Loucy (cell line): ENCODE results near the gene MTR.

Experiments
- H2AFZ ChIP-seq: fragments of 200-600 bp; sonication (generic); 2 replicates; pipeline ENCODE4 v1.6.0; 2016; ENCODE audit warnings: antibody characterized with exemption, mild to moderate bottlenecking, low read length, moderate library complexity
- H3F3A ChIP-seq: fragments of 200-600 bp; 2 replicates; pipeline ENCODE4 v1.6.0; 2016; ENCODE audit warnings: antibody characterized with exemption, low read depth, mild to moderate bottlenecking
- H3K27me3 ChIP-seq: fragments of 200-600 bp; sonication (generic); 2 replicates; pipeline ENCODE4 v1.6.1; 2014; ENCODE audit warnings: low read length, mild to moderate bottlenecking; ENCODE audit not compliant: insufficient read depth, poor library complexity, severe bottlenecking
- H3K36me3 ChIP-seq: fragments of 200-600 bp; sonication (generic); 2 replicates; pipeline ENCODE4 v1.6.1; 2016; ENCODE audit warnings: low read length; ENCODE audit not compliant: insufficient read depth
- H3K4me1 ChIP-seq: fragments of 200-600 bp; sonication (generic); 2 replicates; pipeline ENCODE4 v1.5.1; 2014; ENCODE audit warnings: low read length, mild to moderate bottlenecking; ENCODE audit not compliant: insufficient read depth, poor library complexity, severe bottlenecking
- H3K4me2 ChIP-seq: fragments of 200-600 bp; sonication (generic); 2 replicates; pipeline ENCODE4 v1.6.0; 2014; ENCODE audit warnings: antibody characterized with exemption, low read length, low read depth, mild to moderate bottlenecking; ENCODE audit not compliant: poor library complexity, severe bottlenecking
- H3K4me3 ChIP-seq: fragments of 200-600 bp; sonication (generic); 2 replicates; pipeline ENCODE4 v1.5.1; 2014; ENCODE audit warnings: low read length, mild to moderate bottlenecking, mixed read lengths; ENCODE audit not compliant: poor library complexity, severe bottlenecking
- H3K79me2 ChIP-seq: fragments of 200-600 bp; sonication (generic); 2 replicates; pipeline ENCODE4 v1.6.1; 2014; ENCODE audit warnings: low read length; ENCODE audit not compliant: insufficient read depth
- H3K9ac ChIP-seq: fragments of 200-600 bp; sonication (generic); 2 replicates; pipeline ENCODE4 v1.6.0; 2014; ENCODE audit warnings: mild to moderate bottlenecking, low read depth, low read length, moderate library complexity; ENCODE audit not compliant: poor library complexity, severe bottlenecking
- H3K9me2 ChIP-seq: fragments of 200-600 bp; sonication (generic); replicated peaks from 2 replicates; pipeline ENCODE4 v1.6.1; 2016; ENCODE audit warnings: low read depth, low read length, mixed read lengths
- H3K9me3 ChIP-seq: fragments of 200-600 bp; sonication (generic); 2 replicates; pipeline ENCODE4 v1.6.1; 2014; ENCODE audit warnings: mild to moderate bottlenecking, antibody characterized with exemption, low read length, low read depth; ENCODE audit not compliant: insufficient read depth
- H4K20me1 ChIP-seq: fragments of 200-600 bp; sonication (generic); 2 replicates; pipeline ENCODE4 v1.6.0; 2014; ENCODE audit warnings: antibody characterized with exemption, low read length, mild to moderate bottlenecking; ENCODE audit not compliant: insufficient read depth, poor library complexity, severe bottlenecking
- CTCF ChIP-seq: fragments of 200-600 bp; sonication (generic); conservative IDR thresholded peaks from 2 replicates; pipeline ENCODE4 v1.5.1; 2014; ENCODE audit warnings: mild to moderate bottlenecking, antibody characterized with exemption, low read length
- EZH2phosphoT487 ChIP-seq: fragments of 200-600 bp; IDR thresholded peaks from 2 replicates; pipeline ENCODE4 v1.6.1; 2018; ENCODE audit warnings: antibody characterized with exemption, mild to moderate bottlenecking, moderate library complexity, borderline replicate concordance

MTR gene

GRCh38 chr1:236754525-236755210 is 40.4 kb upstream of the MTR start:
- Histone ChIP-seq H3K4me1 (peaks cover 3% of the 10 kb centered on the region), H2AFZ (no peak overlapping the region), H3K27me3 (no peaks in the 10 kb centered on the region), H3K4me2 (no peak overlapping the region), H3K36me3 (no peaks in the 10 kb centered on the region), H3K79me2 (no peaks in the 10 kb centered on the region), H3K4me3 (no peak overlapping the region), H4K20me1 (no peaks in the 10 kb centered on the region), H3K9me3 (no peaks in the 10 kb centered on the region), H3K9ac (no peak overlapping the region), H3F3A (no peaks in the 10 kb centered on the region), H3K9me2 (no peaks in the 10 kb centered on the region)
- no peak for TF ChIP-seq EZH2phosphoT487
- no peak for TF ChIP-seq CTCF

- H4K20me1 ChIP-seq: no peaks in the 10 kb centered on the region
- H2AFZ ChIP-seq: no peak overlapping the region
- peaks cover 6% of the 10 kb centered on the region for H3K4me1 ChIP-seq
- no peaks in the 10 kb centered on the region for H3K9me3 ChIP-seq
- H3K36me3 ChIP-seq: no peaks in the 10 kb centered on the region
- H3K9me2 ChIP-seq: no peaks in the 10 kb centered on the region
- H3K27me3 ChIP-seq: no peaks in the 10 kb centered on the region
- H3K79me2 ChIP-seq: no peaks in the 10 kb centered on the region
- no peaks in the 10 kb centered on the region for H3F3A ChIP-seq
- no peak for TF ChIP-seq EZH2phosphoT487
- TF ChIP-seq CTCF: no peak
- H3K4me2 ChIP-seq: no peak overlapping the region
- no peak overlapping the region for H3K4me3 ChIP-seq
- H3K9ac ChIP-seq: no peak overlapping the region
These were observed 37.5 kb upstream of the MTR start for GRCh38 chr1:236757640-236758039.

- Histone ChIP-seq H4K20me1 (no peaks in the 10 kb centered on the region), H3K4me1 (peaks cover 6% of the 10 kb centered on the region), H3K4me3 (peak overlapping the region; percentile 68), H3F3A (no peaks in the 10 kb centered on the region), H3K9ac (peak overlapping the region; percentile 60), H3K9me2 (no peaks in the 10 kb centered on the region), H2AFZ (peak overlapping the region; percentile 100), H3K79me2 (no peaks in the 10 kb centered on the region), H3K27me3 (no peaks in the 10 kb centered on the region), H3K9me3 (no peaks in the 10 kb centered on the region), H3K36me3 (no peaks in the 10 kb centered on the region), H3K4me2 (peak overlapping the region; percentile 71)
- TF ChIP-seq CTCF: peak; percentile 87
- no peak for TF ChIP-seq EZH2phosphoT487
These were observed 35.7 kb upstream of the MTR start for GRCh38 chr1:236759252-236759859.
